HepG2 (cell line): Measurements from ENCODE around the gene RNGTT. TPM values are rescaled to one million over a fixed set of nuclear protein-coding genes. Genes with fewer than 3 reads are reported as not detected.
"Not testable (repeated sequence)": the region's sequence is repeated elsewhere in the genome, so short reads cannot be mapped to it uniquely, and the experiment has no call there.

ENCODE experiments used
- ATAC-seq: fragments of 200-7000 bp; cut with Tn5 transposase; 3 replicates; pipeline ENCODE4 v1.9.1; 2020; ENCODE audit warnings: mild to moderate bottlenecking, moderate library complexity
- BruUV-seq: library from RNA; stranded (reverse); fragments of 400-500 nt; replicated peaks from 2 replicates; lab custom pipeline; 2021; lab: Mats Ljungman, UMichigan
- CTCF ChIA-PET: fragments of 300-600 bp; formaldehyde crosslinking; extraction: SDS; loops from one replicate; lab custom pipeline; 2021; ENCODE audit warnings: low total read pairs, inconsistent platforms, low intra/inter-chr PET ratio; lab: Yijun Ruan, JAX
- POLR2A ChIA-PET: fragments of 350-600 bp; sonication (Branson Sonifier 250); formaldehyde crosslinking; loops from one replicate; lab custom pipeline; 2020; ENCODE audit warnings: antibody characterized with exemption, inconsistent platforms; lab: Yijun Ruan, JAX
- DNase-seq: peaks from one replicate; pipeline ENCODE4 v3.0.0-alpha.2; 2015; ENCODE audit warnings: low spot score
- FAIRE-seq: peaks from 3 replicates; lab custom pipeline; 2011; peaks lifted over from hg19 to GRCh38; lab: Jason Lieb, UNC
- H2AFZ ChIP-seq: one replicate; pipeline ENCODE4 v1.6.1; 2011; ENCODE audit warnings: low read length, inconsistent platforms
- H3K27ac ChIP-seq: fragments of 300-600 bp; 3 replicates; pipeline ENCODE4 v1.8.0; 2011; ENCODE audit warnings: mixed run types, mild to moderate bottlenecking, mixed read lengths, low read length, inconsistent platforms; ENCODE audit not compliant: insufficient read depth; ENCODE audit errors: extremely low read length
- H3K27me3 ChIP-seq, 2 experiments: fragments of 200-600 bp in 1 of 2; 2 replicates in 1 of 2; 3 replicates in 1 of 2; pipeline versions ENCODE4 v1.6.0 to v1.8.0; 2011; ENCODE audit warnings: low read length in 2 of 2, mild to moderate bottlenecking in 2 of 2, moderate library complexity in 2 of 2, inconsistent platforms in 1 of 2; ENCODE audit not compliant: insufficient read depth in 2 of 2, control insufficient read depth in 1 of 2
- H3K36me3 ChIP-seq, 2 experiments: fragments of 200-600 bp in 1 of 2; replicated peaks in 1 of 2; 2 replicates in 1 of 2; 3 replicates in 1 of 2; pipeline versions ENCODE4 v1.5.1 to v1.8.0; 2011; ENCODE audit warnings: low read length in 2 of 2, inconsistent platforms in 1 of 2; ENCODE audit not compliant: insufficient read depth in 2 of 2, control insufficient read depth in 1 of 2
- H3K4me1 ChIP-seq: 2 replicates; pipeline ENCODE4 v1.5.1; 2012; ENCODE audit warnings: low read length, inconsistent platforms; ENCODE audit not compliant: insufficient read depth
- H3K4me2 ChIP-seq: 2 replicates; pipeline ENCODE4 v1.6.0; 2011; ENCODE audit warnings: low read depth, low read length, inconsistent platforms
- H3K4me3 ChIP-seq, 3 experiments: fragments of 200-600 bp in 1 of 3; sonication (generic), shearing (Covaris generic) in 1 of 3; replicated peaks in 1 of 3; 2 replicates each; pipeline ENCODE4 v1.5.1; 2011 to 2016; ENCODE audit warnings: low read length in 3 of 3, inconsistent platforms in 2 of 3, low read depth in 2 of 3, mild to moderate bottlenecking in 2 of 3, control low read depth in 1 of 3, mixed read lengths in 1 of 3; ENCODE audit not compliant: insufficient read depth in 1 of 3
- H3K79me2 ChIP-seq: one replicate; pipeline ENCODE4 v1.6.1; 2011; ENCODE audit warnings: low read length, inconsistent platforms; ENCODE audit not compliant: insufficient read depth
- H3K9ac ChIP-seq: 2 replicates; pipeline ENCODE4 v1.6.0; 2011; ENCODE audit warnings: mild to moderate bottlenecking, low read depth, low read length, inconsistent platforms; ENCODE audit not compliant: insufficient read depth
- H3K9me3 ChIP-seq: 2 replicates; pipeline ENCODE4 v1.5.1; 2012; ENCODE audit warnings: mild to moderate bottlenecking, low read length
- H4K20me1 ChIP-seq: 2 replicates; pipeline ENCODE4 v1.6.0; 2011; ENCODE audit warnings: inconsistent platforms, mild to moderate bottlenecking, low read length, moderate library complexity; ENCODE audit not compliant: insufficient read depth
- ARNTL ChIP-seq: sonication (generic); formaldehyde crosslinking; IDR thresholded peaks from 2 replicates; pipeline ENCODE4 v1.4.0; 2020; ENCODE audit warnings: mild to moderate bottlenecking, missing genetic modification reagents
- DPF2 ChIP-seq: sonication (generic); formaldehyde crosslinking; IDR thresholded peaks from 2 replicates; pipeline ENCODE4 v1.4.0; 2020; ENCODE audit warnings: mild to moderate bottlenecking, low read depth, missing genetic modification reagents, borderline replicate concordance
- NCOA2 ChIP-seq: sonication (generic); formaldehyde crosslinking; IDR thresholded peaks from 2 replicates; pipeline ENCODE4 v1.8.0; 2022; ENCODE audit warnings: inconsistent platforms
- NFIB ChIP-seq: sonication (generic); formaldehyde crosslinking; IDR thresholded peaks from 2 replicates; pipeline ENCODE4 v1.9.0; 2021; ENCODE audit warnings: missing genetic modification reagents, mild to moderate bottlenecking, borderline replicate concordance
- PCBP2 ChIP-seq: fragments of 200-400 bp; formaldehyde crosslinking; optimal IDR thresholded peaks from 2 replicates; pipeline ENCODE3; 2018; ENCODE audit warnings: low read length, low read depth; ENCODE audit not compliant: poor library complexity, severe bottlenecking
- PRPF4 ChIP-seq: fragments of 200-400 bp; formaldehyde crosslinking; IDR thresholded peaks from 2 replicates; pipeline ENCODE4 v1.6.1; 2016; ENCODE audit warnings: low read length, low read depth; ENCODE audit not compliant: poor library complexity, severe bottlenecking
- ZNF580 ChIP-seq: IDR thresholded peaks from 2 replicates; pipeline ENCODE4 v1.6.1; 2016; ENCODE audit warnings: low read depth, borderline replicate concordance
- WGBS: methylation state at CpG from one replicate; pipeline ENCODE4 v1.1.6; 2017; ENCODE audit warnings: low lambda C conversion rate; 5-methylcytosine and 5-hydroxymethylcytosine counted together
- in situ Hi-C: cut with HindIII; loops from 2 replicates; pipeline ENCODE4 v1.10.0; 2017; ENCODE audit warnings: low pct_unique_long_range_greater_than_20kb; ENCODE audit not compliant: extremely low pct_ligation_motif_present
- intact Hi-C: fragments of 100-400 bp; cut with micrococcal nuclease; formaldehyde crosslinking; loops from one replicate; pipeline ENCODE4 v1.10.0; 2022; ENCODE audit not compliant: unreplicated experiment
- polyA plus RNA-seq, 8 experiments: library from polyadenylated mRNA; depleted of rRNA in 3 of 8; stranded (reverse) in 7 of 8; unstranded in 1 of 8; fragments of >200 nt; fragmentation: Illumina TruSeq in 4 of 8; extraction: Trizol in 4 of 8; gene quantifications; 2 replicates each; pipeline versions ENCODE4 v1.2.1 to v1.2.3, GENCODE V29; 2011 to 2016; ENCODE audit warnings: low read depth in 4 of 8, missing spikeins in 1 of 8, mixed read lengths in 1 of 8; ENCODE audit not compliant: insufficient read depth in 1 of 8
- total RNA-seq, 5 experiments: library from RNA; depleted of rRNA; stranded (reverse); fragments of >200 nt; fragmentation: Illumina TruSeq; extraction: Trizol; gene quantifications; 2 replicates each; pipeline ENCODE4 v1.2.3, GENCODE V29; 2016; ENCODE audit warnings: low read depth in 1 of 5

RNGTT gene
- total and polyA plus RNA-seq, 2 of the 13 experiments (the other 11 are each of a cell fraction or from before 2014, with no cell fraction given) = 6.0 to 22.6 TPM

DNA sequence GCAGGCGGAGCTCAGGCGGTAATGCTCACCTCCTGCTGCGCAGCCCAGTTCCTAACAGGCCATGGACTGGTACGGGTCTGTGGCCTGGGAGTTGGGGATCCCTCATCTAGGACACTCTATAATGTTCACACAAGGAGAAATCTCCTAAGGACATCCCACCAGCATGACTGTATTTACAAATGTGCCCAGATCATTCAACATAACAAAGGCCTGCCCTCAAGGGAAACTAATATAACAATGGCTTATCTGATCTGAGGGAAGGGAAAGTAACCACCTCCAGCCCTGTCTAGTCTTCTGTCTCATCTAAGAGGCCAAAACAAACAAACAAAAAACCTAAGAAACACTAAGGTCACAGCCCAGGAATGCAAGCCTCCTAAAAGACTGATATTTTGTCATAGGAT lies 232.8 kb downstream of the RNGTT start:
- TF ChIP-seq ZNF580 (no peak), NFIB (CRISPR knock-in tag) (no peak)
- Histone ChIP-seq H3K4me3 (no peak overlapping the region), H3K27me3 (no peaks in the 10 kb centered on the region), H3K4me1 (no peaks in the 10 kb centered on the region), H3K9ac (no peak overlapping the region), H3K27ac (no peak overlapping the region), H3K79me2 (no peaks in the 10 kb centered on the region), H3K36me3 (peaks cover 2 to 3% of the 10 kb centered on the region in 2 experiments; a peak in 1 of 5 replicates), H3K9me3 (no peaks in the 10 kb centered on the region), H2AFZ (no peak overlapping the region), H4K20me1 (no peaks in the 10 kb centered on the region), H3K4me2 (no peak overlapping the region)
- ATAC-seq = no peak
- ChIA-PET POLR2A (no interaction called here), CTCF (no interaction called here)
- WGBS = 100% methylated on average over 3 of the region's 4 CpGs
- in situ Hi-C loops = no loop called here
- no peak for FAIRE-seq
- no peak for DNase-seq
- BruUV-seq = no TSS peak
- intact Hi-C loops = no loop called here

DNA sequence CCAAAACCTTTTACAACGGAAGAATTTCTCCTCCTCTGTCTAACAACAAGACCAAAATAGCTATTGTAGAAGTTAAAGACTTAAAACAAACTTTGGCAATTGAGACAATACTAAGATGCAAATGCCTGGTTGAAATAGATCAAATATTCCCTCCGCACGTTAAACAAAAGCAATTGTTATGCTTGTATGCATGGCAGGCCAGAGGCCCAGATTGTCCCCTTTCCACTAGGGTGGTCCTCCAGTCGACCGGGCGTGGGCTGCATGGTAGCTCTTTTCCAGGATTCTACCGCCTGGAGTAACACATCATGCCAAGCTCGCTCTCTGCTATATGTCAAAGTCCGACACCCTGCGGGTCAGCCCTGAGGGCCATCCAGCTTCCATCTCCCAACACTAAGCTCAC lies 234.7 kb downstream of the RNGTT start:
- H3K27ac ChIP-seq = no peak overlapping the region
- H3K79me2 ChIP-seq = no peaks in the 10 kb centered on the region
- DNase-seq (no peak), FAIRE-seq (no peak), ATAC-seq (no peak)
- H3K36me3 ChIP-seq = peaks cover 2 to 3% of the 10 kb centered on the region in 2 experiments; a peak in 1 of 5 replicates
- no peaks in the 10 kb centered on the region for H4K20me1 ChIP-seq
- WGBS = 95% methylated on average over 9 of the region's 10 CpGs
- H3K4me3 ChIP-seq = no peak overlapping the region
- no peaks in the 10 kb centered on the region for H3K9me3 ChIP-seq
- H2AFZ ChIP-seq = no peak overlapping the region
- H3K4me2 ChIP-seq = no peak overlapping the region
- H3K9ac ChIP-seq = no peak overlapping the region
- TF ChIP-seq PRPF4 = no peak
- TF ChIP-seq NCOA2 (CRISPR knock-in tag) = no peak
- TF ChIP-seq PCBP2 = no peak
- no peak for TF ChIP-seq ARNTL (CRISPR knock-in tag)
- TF ChIP-seq DPF2 (CRISPR knock-in tag) = no peak
- in situ Hi-C loops (no loop called here), intact Hi-C loops (no loop called here)
- H3K4me1 ChIP-seq = no peaks in the 10 kb centered on the region
- no TSS peak for BruUV-seq
- ChIA-PET POLR2A (no interaction called here), CTCF (no interaction called here)
- no peaks in the 10 kb centered on the region for H3K27me3 ChIP-seq

GRCh38 chr6:88726409-88726808 lies 237.0 kb downstream of the RNGTT start:
- H3K4me3 ChIP-seq, H2AFZ ChIP-seq, intact Hi-C loops, H3K9ac ChIP-seq, H3K9me3 ChIP-seq, H3K27me3 ChIP-seq, H3K4me2 ChIP-seq, in situ Hi-C loops, H4K20me1 ChIP-seq, H3K36me3 ChIP-seq, H3K27ac ChIP-seq, BruUV-seq, DNase-seq, CTCF ChIA-PET, H3K79me2 ChIP-seq, POLR2A ChIA-PET, FAIRE-seq, H3K4me1 ChIP-seq, ATAC-seq: not testable (repeated sequence)
- whole genome bisulfite sequencing = 100% methylated on average over 1 of the region's 1 CpG
